Measurements from ENCODE around the gene ZNF275. TPM values are rescaled to one million over a fixed set of nuclear protein-coding genes. Genes with fewer than 3 reads are reported as not detected.

ZNF275 gene
- total RNA-seq, 4 donors from 2014 or later, result 1.0 to 4.7 (median 2.7) TPM

GRCh38 chrX:153336988-153337387, 3.0 kb downstream of the ZNF275 start:
- no peak overlapping the region for H3K4me3 ChIP-seq (ENCODE audit: low read depth, poor library complexity, severe bottlenecking)
- 88 to 91% methylated on average over 5 of the region's 5 CpGs for WGBS, 2 donors
- intact Hi-C loops (cut with DNase I; ENCODE audit: low total_unique reads), result no loop called here
- no peak for TF ChIP-seq CTCF (IDR thresholded peaks at IDR 0.05)
- TF ChIP-seq POLR2A (IDR thresholded peaks at IDR 0.05), result no peak
- DNase-seq (ENCODE audit: low spot score in 2 of 2), result peak in 1 of 2 donors; percentile 31

- intact Hi-C loops (cut with DNase I; ENCODE audit: low total_unique reads), result no loop called here
- WGBS, 2 donors, result 77 to 83% methylated on average over 7 of the region's 7 CpGs
- no peak overlapping the region for H3K4me3 ChIP-seq (ENCODE audit: low read depth, poor library complexity, severe bottlenecking)
- DNase-seq (ENCODE audit: low spot score in 2 of 2), result no peak
- no peak for TF ChIP-seq CTCF (IDR thresholded peaks at IDR 0.05)
- no peak for TF ChIP-seq POLR2A (IDR thresholded peaks at IDR 0.05)
Measured at GRCh38 chrX:153338836-153339235, 4.9 kb downstream of the ZNF275 start.

DNA sequence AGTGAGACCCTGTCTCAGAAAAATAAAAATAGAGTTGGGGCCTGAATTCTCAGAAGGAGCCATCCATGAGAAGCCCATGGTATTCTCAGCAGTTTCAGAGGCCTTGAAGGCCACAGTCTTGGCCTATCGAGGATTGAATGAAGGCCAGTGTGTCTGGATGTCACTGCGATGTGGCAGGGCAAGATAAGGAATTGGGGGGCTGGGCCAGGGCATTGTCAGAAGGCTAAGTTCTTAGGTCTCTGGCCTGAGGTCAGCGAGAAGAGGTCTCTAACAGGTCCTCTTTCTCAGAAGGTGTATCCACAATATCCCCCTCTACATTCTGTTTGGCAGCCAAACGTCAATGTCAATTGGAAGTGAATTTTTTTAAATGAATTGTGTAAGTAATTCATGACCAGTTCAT, 5.7 kb downstream of the ZNF275 start:
- WGBS, 2 donors, result 89 to 98% methylated on average over 4 of the region's 4 CpGs
- intact Hi-C loops (cut with DNase I; ENCODE audit: low total_unique reads), result no loop called here
- no peak overlapping the region for H3K4me3 ChIP-seq (ENCODE audit: low read depth, poor library complexity, severe bottlenecking)
- no peak for DNase-seq (ENCODE audit: low spot score in 2 of 2)
- TF ChIP-seq CTCF (IDR thresholded peaks at IDR 0.05) (no peak), POLR2A (IDR thresholded peaks at IDR 0.05) (no peak)

GRCh38 chrX:153340111-153340510, 6.2 kb downstream of the ZNF275 start:
- intact Hi-C loops (cut with DNase I; ENCODE audit: low total_unique reads), result no loop called here
- DNase-seq (ENCODE audit: low spot score in 2 of 2), result no peak
- TF ChIP-seq POLR2A (IDR thresholded peaks at IDR 0.05), result no peak
- no peak for TF ChIP-seq CTCF (IDR thresholded peaks at IDR 0.05)
- 83 to 98% methylated on average over 5 to 6 of the region's 6 CpGs for WGBS, 2 donors
- H3K4me3 ChIP-seq (ENCODE audit: low read depth, poor library complexity, severe bottlenecking), result no peak overlapping the region

DNA sequence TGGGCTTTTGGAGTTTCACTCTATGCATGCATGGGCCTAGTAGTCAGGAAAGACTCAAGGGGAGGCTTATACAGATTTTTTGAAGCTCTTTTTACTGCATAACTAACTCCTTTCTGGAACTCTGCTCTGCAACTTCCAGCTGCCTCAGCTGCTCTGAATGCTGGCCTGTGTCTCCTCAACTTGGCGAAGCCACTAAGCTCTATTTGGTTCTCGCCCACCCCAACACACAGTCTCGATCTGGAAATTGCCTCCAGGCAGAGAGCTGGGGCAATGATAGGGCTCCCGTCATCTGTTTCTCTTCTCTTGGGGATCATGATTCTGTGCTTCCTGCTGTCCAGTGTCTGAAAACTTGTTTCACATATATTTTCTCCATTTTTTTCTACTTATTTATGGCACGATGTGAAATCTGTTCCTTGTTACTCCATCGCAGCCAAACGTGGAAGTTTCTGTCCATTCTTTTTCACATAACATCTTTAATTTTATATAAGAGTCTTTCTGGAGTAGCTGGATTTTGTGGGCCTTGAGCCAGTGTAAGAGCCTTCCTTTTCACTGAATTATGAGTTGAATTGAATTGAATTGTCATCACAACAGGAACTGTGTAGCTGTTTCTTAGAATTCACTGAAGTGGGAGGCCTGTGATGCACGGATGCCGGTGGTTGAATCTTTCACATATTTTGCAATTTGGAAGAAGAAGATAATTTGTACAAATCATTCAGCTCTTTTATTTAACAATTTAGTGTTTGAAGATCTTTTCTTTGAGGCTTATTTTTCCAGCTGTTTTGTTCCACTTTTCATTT, 9.0 kb downstream of the ZNF275 start:
- intact Hi-C loops (cut with DNase I; ENCODE audit: low total_unique reads), result no loop called here
- 62 to 75% methylated on average over 9 of the region's 9 CpGs for WGBS, 2 donors
- DNase-seq (ENCODE audit: low spot score in 2 of 2), result no peak
- no peak overlapping the region for H3K4me3 ChIP-seq (ENCODE audit: low read depth, poor library complexity, severe bottlenecking)
- TF ChIP-seq POLR2A (IDR thresholded peaks at IDR 0.05), result no peak
- no peak for TF ChIP-seq CTCF (IDR thresholded peaks at IDR 0.05)

DNA sequence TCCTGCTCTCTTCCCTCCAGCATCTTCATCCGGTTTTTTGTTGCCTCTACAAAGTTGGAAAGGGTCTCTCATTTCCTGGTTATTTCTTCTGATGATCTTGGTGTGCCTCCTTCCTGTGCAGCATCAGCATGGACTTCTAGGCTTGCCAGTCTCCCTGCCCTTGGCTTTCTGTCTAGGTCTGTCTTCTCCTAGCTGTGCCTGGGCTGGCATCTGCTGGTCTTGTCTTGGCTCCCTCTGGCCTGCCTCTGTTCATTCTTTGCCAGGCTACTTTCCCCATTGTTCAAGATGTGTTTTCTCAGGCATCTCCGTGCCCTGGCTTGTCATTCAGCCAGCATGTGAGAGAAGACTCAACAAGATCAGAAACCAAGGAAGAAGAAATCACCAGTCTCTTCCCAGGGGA, 9.7 kb downstream of the ZNF275 start:
- DNase-seq (ENCODE audit: low spot score in 2 of 2), result no peak
- no peak overlapping the region for H3K4me3 ChIP-seq (ENCODE audit: low read depth, poor library complexity, severe bottlenecking)
- TF ChIP-seq POLR2A (IDR thresholded peaks at IDR 0.05), result no peak
- no peak for TF ChIP-seq CTCF (IDR thresholded peaks at IDR 0.05)
- WGBS, 2 donors, result 65 to 68% methylated on average over 2 of the region's 2 CpGs
- intact Hi-C loops (cut with DNase I; ENCODE audit: low total_unique reads), result no loop called here

Measured in lower leg skin (tissue), 4 donors.